Nephron progenitor cell (in vitro differentiated cells): ENCODE measurements around the gene KCNMB3.

Experiments
- DNase-seq: peaks from one replicate; pipeline ENCODE4 v3.0.0; 2021
- H3K27ac Mint-ChIP-seq: 2 replicates; pipeline ENCODE4 v1.8.0; 2021; ENCODE audit warnings: mild to moderate bottlenecking, moderate library complexity, mixed read lengths
- H3K27me3 Mint-ChIP-seq: 2 replicates; pipeline ENCODE4 v1.8.0; 2021; ENCODE audit warnings: mild to moderate bottlenecking, low read depth, mixed read lengths; ENCODE audit not compliant: poor library complexity
- H3K36me3 Mint-ChIP-seq: 2 replicates; pipeline ENCODE4 v1.8.0; 2021; ENCODE audit warnings: low read depth, mixed read lengths
- H3K4me1 Mint-ChIP-seq: 2 replicates; pipeline ENCODE4 v1.8.0; 2021; ENCODE audit warnings: mixed read lengths
- H3K4me3 Mint-ChIP-seq: 2 replicates; pipeline ENCODE4 v1.8.0; 2021; ENCODE audit warnings: mild to moderate bottlenecking, moderate library complexity, mixed read lengths
- H3K9me3 Mint-ChIP-seq: 2 replicates; pipeline ENCODE4 v1.8.0; 2021; ENCODE audit warnings: mild to moderate bottlenecking, moderate library complexity, mixed read lengths
- TF ChIP-seq, protein P1 (sequence below): fragments of 200-600 bp; sonication (generic); IDR thresholded peaks from 2 replicates; pipeline ENCODE4 v1.5.0; 2021; ENCODE audit warnings: antibody characterized with exemption

The KCNMB3 gene

DNA sequence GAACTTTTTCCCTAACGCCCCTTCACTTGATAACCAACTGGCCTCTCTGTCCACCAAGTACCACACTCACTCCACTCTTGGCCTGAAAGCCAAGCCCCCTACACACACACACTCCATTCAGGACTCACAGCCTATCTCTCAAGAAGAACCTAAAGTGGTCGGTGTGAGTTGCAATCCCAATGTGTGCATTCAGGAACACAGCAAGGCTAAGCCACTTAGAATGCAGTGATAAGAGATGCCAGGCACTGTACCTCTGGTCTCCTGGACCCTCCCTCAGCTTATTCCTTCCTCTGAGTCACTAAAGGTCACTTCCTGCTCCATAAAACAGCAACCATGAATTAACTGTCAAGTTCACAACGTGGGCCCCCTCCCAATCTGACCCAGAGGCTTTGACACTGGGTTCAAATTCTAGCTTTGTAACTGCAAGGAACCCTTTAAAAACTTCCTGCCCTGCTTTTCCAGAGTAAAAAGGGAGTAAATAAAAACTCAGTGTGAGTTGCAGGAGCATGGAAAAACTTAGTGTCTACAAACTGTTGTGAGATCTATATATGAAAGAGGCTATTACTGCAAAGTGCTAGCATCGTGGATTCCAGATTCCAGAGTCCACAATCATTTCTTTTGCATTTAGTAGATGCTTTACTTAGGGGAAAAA is 17.6 kb upstream of the KCNMB3 start:
- no peak for DNase-seq
- TF ChIP-seq, protein P1, sequence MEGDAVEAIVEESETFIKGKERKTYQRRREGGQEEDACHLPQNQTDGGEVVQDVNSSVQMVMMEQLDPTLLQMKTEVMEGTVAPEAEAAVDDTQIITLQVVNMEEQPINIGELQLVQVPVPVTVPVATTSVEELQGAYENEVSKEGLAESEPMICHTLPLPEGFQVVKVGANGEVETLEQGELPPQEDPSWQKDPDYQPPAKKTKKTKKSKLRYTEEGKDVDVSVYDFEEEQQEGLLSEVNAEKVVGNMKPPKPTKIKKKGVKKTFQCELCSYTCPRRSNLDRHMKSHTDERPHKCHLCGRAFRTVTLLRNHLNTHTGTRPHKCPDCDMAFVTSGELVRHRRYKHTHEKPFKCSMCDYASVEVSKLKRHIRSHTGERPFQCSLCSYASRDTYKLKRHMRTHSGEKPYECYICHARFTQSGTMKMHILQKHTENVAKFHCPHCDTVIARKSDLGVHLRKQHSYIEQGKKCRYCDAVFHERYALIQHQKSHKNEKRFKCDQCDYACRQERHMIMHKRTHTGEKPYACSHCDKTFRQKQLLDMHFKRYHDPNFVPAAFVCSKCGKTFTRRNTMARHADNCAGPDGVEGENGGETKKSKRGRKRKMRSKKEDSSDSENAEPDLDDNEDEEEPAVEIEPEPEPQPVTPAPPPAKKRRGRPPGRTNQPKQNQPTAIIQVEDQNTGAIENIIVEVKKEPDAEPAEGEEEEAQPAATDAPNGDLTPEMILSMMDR = no peak
- Mint-ChIP-seq H3K4me3 (no peak overlapping the region), H3K27me3 (peaks cover 3% of the 10 kb centered on the region), H3K9me3 (no peaks in the 10 kb centered on the region), H3K4me1 (peaks cover 22% of the 10 kb centered on the region), H3K27ac (no peak overlapping the region), H3K36me3 (no peaks in the 10 kb centered on the region)

DNA sequence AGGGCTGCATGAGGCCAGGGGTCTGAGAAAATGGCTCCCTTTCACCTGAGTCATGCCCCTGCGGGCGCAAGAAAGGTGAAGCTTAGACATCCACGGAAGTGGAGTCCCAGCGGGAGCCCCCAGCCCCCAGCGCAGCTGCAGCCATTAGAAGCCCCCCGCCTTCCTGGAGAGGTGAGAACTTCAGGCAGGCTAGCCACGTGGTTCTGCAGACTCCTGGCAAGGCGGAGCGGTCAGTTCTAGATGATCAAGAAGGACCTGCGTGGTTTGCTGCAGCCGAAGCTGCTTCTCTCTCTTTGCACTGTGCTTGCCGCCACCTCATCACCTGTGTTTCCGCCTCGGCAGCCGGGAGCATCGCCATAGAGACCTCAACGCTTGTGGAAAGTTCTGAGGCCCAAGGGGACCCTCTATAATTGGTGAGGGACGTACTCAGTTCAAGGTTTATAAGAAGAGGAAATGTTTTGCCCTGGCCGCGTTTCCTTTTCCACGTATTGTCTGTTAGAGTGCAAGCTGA is 15.8 kb upstream of the KCNMB3 start:
- Mint-ChIP-seq H3K36me3 (no peaks in the 10 kb centered on the region), H3K27ac (no peak overlapping the region), H3K4me1 (peaks cover 22% of the 10 kb centered on the region), H3K4me3 (no peak overlapping the region), H3K9me3 (peaks cover 8% of the 10 kb centered on the region), H3K27me3 (peaks cover 3% of the 10 kb centered on the region)
- DNase-seq = no peak
- TF ChIP-seq, protein P1 = no peak

- Mint-ChIP-seq H3K9me3 (peaks cover 13% of the 10 kb centered on the region), H3K27ac (no peak overlapping the region), H3K27me3 (peaks cover 3% of the 10 kb centered on the region), H3K36me3 (peaks cover 1% of the 10 kb centered on the region), H3K4me3 (no peak overlapping the region), H3K4me1 (peaks cover 22% of the 10 kb centered on the region)
- no peak for DNase-seq
- TF ChIP-seq, protein P1 = no peak
These were observed 15.0 kb upstream of the KCNMB3 start for GRCh38 chr3:179265875-179266274.

- peaks cover 22% of the 10 kb centered on the region for H3K4me1 Mint-ChIP-seq
- DNase-seq = no peak
- H3K4me3 Mint-ChIP-seq = no peak overlapping the region
- TF ChIP-seq, protein P1 = no peak
- peaks cover 21% of the 10 kb centered on the region for H3K9me3 Mint-ChIP-seq
- H3K27ac Mint-ChIP-seq = no peak overlapping the region
- H3K27me3 Mint-ChIP-seq = peaks cover 3% of the 10 kb centered on the region
- peaks cover 9% of the 10 kb centered on the region for H3K36me3 Mint-ChIP-seq
These were observed 14.2 kb upstream of the KCNMB3 start for GRCh38 chr3:179265092-179265491.

DNA sequence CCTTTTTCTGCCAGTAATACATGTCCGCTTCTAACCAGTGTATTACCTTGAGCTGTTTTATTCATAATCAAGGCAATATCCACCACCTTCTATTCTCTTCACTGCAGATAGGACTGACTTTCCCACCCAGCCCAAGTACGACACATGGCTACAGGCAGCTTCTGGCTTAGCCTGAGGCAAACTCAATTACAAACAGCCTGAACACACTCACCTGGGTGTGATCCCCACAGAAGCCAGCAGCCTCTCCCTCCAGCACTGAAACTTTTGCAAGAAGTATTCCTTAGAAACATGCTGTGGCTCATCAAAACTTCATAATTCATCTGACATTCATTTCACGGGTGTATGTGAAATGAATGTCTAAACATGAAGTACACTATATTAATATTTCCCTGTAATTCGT is 13.5 kb upstream of the KCNMB3 start:
- Mint-ChIP-seq H3K27ac (no peak overlapping the region), H3K36me3 (peaks cover 15% of the 10 kb centered on the region)
- no peak for DNase-seq

More for the DNA sequence above, 13.5 kb upstream of the KCNMB3 start:
- H3K4me3 Mint-ChIP-seq = no peak overlapping the region
- peaks cover 8% of the 10 kb centered on the region for H3K27me3 Mint-ChIP-seq
- TF ChIP-seq, protein P1 = no peak
- H3K9me3 Mint-ChIP-seq = peaks cover 27% of the 10 kb centered on the region
- peaks cover 21% of the 10 kb centered on the region for H3K4me1 Mint-ChIP-seq
